ENCODE measurements around the gene WT1. TPM values are rescaled to one million over a fixed set of nuclear protein-coding genes. Genes with fewer than 3 reads are reported as not detected.

The WT1 gene
- total RNA-seq (2014; rRNA removed; shearing (Covaris generic)) (not detected in 2 replicates), polyA plus RNA-seq (2016; fragmentation: Nextera tagmentation; extraction: Ambion mirVana) (not detected in 2 replicates)

- no peaks in the 10 kb centered on the region for H3K36me3 ChIP-seq (ENCODE audit: low read depth)
- no peak within 1 kb of the TSS for H3K27ac ChIP-seq
- H3K4me3 ChIP-seq, result no peak within 1 kb of the TSS
- WGBS, 2 experiments (ENCODE audit: low coverage in 1 of 2, low lambda C conversion rate in 2 of 2, missing lambda C conversion rate in 2 of 2), result 1 to 7% methylated on average over 11 to 20 of the region's 25 CpGs
- no peak within 1 kb of the TSS for H3K9ac ChIP-seq
- DNase-seq, result no peak
- H3K9me2 ChIP-seq (ENCODE audit: insufficient read depth), result no peaks in the 10 kb centered on the region
- no peaks in the 10 kb centered on the region for H3K79me2 ChIP-seq (ENCODE audit: insufficient read depth)
- H3K9me3 ChIP-seq (ENCODE audit: low read depth), result no peaks in the 10 kb centered on the region
- in situ Hi-C loops (cut with MboI), result no loop called here
- no peaks in the 10 kb centered on the region for H3F3A ChIP-seq (ENCODE audit: insufficient read depth)
- no peak within 1 kb of the TSS for H2AFZ ChIP-seq
- peak within 1 kb of the TSS; percentile 9 for H3K4me2 ChIP-seq (ENCODE audit: unreplicated experiment)
- no peaks in the 10 kb centered on the region for H4K20me1 ChIP-seq (ENCODE audit: insufficient read depth)
- TF ChIP-seq EZH2phosphoT487 (IDR thresholded peaks at IDR 0.05; ENCODE audit: insufficient read depth, low read depth) (0 out of 2 replicates have a peak, but pooled peaks have one; percentile 30), EZH2 (IDR thresholded peaks at IDR 0.05; ENCODE audit: insufficient read depth, poor library complexity, severe bottlenecking) (no peak)
- H3K27me3 ChIP-seq (replicated peaks; ENCODE audit: insufficient read depth), result peaks cover 98% of the 10 kb centered on the region
- H3K4me1 ChIP-seq (ENCODE audit: insufficient read depth), result no peaks in the 10 kb centered on the region
Measured at GRCh38 chr11:32435511-32435941, at the start of gene WT1. Gene WT1 (minus strand): TSS chr11:32435539.

- H2AFZ ChIP-seq, result no peak overlapping the region
- H3K79me2 ChIP-seq (ENCODE audit: insufficient read depth), result no peaks in the 10 kb centered on the region
- H3K9me2 ChIP-seq (ENCODE audit: insufficient read depth), result no peaks in the 10 kb centered on the region
- H4K20me1 ChIP-seq (ENCODE audit: insufficient read depth), result no peaks in the 10 kb centered on the region
- H3K4me2 ChIP-seq (ENCODE audit: unreplicated experiment), result no peak overlapping the region
- no peak for TF ChIP-seq EZH2 (IDR thresholded peaks at IDR 0.05; ENCODE audit: insufficient read depth, poor library complexity, severe bottlenecking)
- TF ChIP-seq EZH2phosphoT487 (IDR thresholded peaks at IDR 0.05; ENCODE audit: insufficient read depth, low read depth), result no peak
- H3F3A ChIP-seq (ENCODE audit: insufficient read depth), result no peaks in the 10 kb centered on the region
- H3K9ac ChIP-seq, result no peak overlapping the region
- H3K4me1 ChIP-seq (ENCODE audit: insufficient read depth), result no peaks in the 10 kb centered on the region
- H3K9me3 ChIP-seq (ENCODE audit: low read depth), result no peaks in the 10 kb centered on the region
- H3K36me3 ChIP-seq (ENCODE audit: low read depth), result no peaks in the 10 kb centered on the region
- 4 to 10% methylated on average over 4 of the region's 4 CpGs for WGBS, 2 experiments (ENCODE audit: low coverage in 1 of 2, low lambda C conversion rate in 2 of 2, missing lambda C conversion rate in 2 of 2)
- DNase-seq, result no peak
- H3K27ac ChIP-seq, result no peak overlapping the region
- no peak overlapping the region for H3K4me3 ChIP-seq
- in situ Hi-C loops (cut with MboI), result no loop called here
- peaks cover 5% of the 10 kb centered on the region; the same call in 1 of the 2 replicates for H3K27me3 ChIP-seq (replicated peaks; ENCODE audit: insufficient read depth)
Measured at GRCh38 chr11:32479291-32479690, 44.0 kb upstream of the WT1 start.

GRCh38 chr11:32478277-32478731 lies 43.0 kb upstream of the WT1 start:
- H3K4me2 ChIP-seq (ENCODE audit: unreplicated experiment), result no peak overlapping the region
- 4 to 10% methylated on average over 7 of the region's 7 CpGs for WGBS, 2 experiments (ENCODE audit: low coverage in 1 of 2, low lambda C conversion rate in 2 of 2, missing lambda C conversion rate in 2 of 2)
- H2AFZ ChIP-seq, result no peak overlapping the region
- no peaks in the 10 kb centered on the region for H3K4me1 ChIP-seq (ENCODE audit: insufficient read depth)
- no peaks in the 10 kb centered on the region for H3K36me3 ChIP-seq (ENCODE audit: low read depth)
- H3K27me3 ChIP-seq (replicated peaks; ENCODE audit: insufficient read depth), result peaks cover 5% of the 10 kb centered on the region; the same call in 1 of the 2 replicates
- H3K27ac ChIP-seq, result no peak overlapping the region
- no peaks in the 10 kb centered on the region for H3K9me2 ChIP-seq (ENCODE audit: insufficient read depth)
- DNase-seq, result no peak
- no peak overlapping the region for H3K4me3 ChIP-seq
- H3K9me3 ChIP-seq (ENCODE audit: low read depth), result no peaks in the 10 kb centered on the region
- no peak for TF ChIP-seq EZH2phosphoT487 (IDR thresholded peaks at IDR 0.05; ENCODE audit: insufficient read depth, low read depth)
- no peak for TF ChIP-seq EZH2 (IDR thresholded peaks at IDR 0.05; ENCODE audit: insufficient read depth, poor library complexity, severe bottlenecking)
- H4K20me1 ChIP-seq (ENCODE audit: insufficient read depth), result no peaks in the 10 kb centered on the region
- in situ Hi-C loops (cut with MboI), result no loop called here
- H3F3A ChIP-seq (ENCODE audit: insufficient read depth), result no peaks in the 10 kb centered on the region
- H3K79me2 ChIP-seq (ENCODE audit: insufficient read depth), result no peaks in the 10 kb centered on the region
- no peak overlapping the region for H3K9ac ChIP-seq

GRCh38 chr11:32473282-32473909 lies 38.1 kb upstream of the WT1 start:
- Histone ChIP-seq H3K4me3 (no peak overlapping the region), H3K9me2 (ENCODE audit: insufficient read depth) (no peaks in the 10 kb centered on the region), H3K4me2 (ENCODE audit: unreplicated experiment) (no peak overlapping the region), H4K20me1 (ENCODE audit: insufficient read depth) (no peaks in the 10 kb centered on the region), H3K4me1 (ENCODE audit: insufficient read depth) (no peaks in the 10 kb centered on the region), H3K9me3 (ENCODE audit: low read depth) (no peaks in the 10 kb centered on the region), H2AFZ (no peak overlapping the region), H3K36me3 (ENCODE audit: low read depth) (no peaks in the 10 kb centered on the region), H3K27ac (no peak overlapping the region), H3K79me2 (ENCODE audit: insufficient read depth) (no peaks in the 10 kb centered on the region), H3K27me3 (replicated peaks; ENCODE audit: insufficient read depth) (no peaks in the 10 kb centered on the region; the same call in 1 of the 2 replicates), H3K9ac (no peak overlapping the region), H3F3A (ENCODE audit: insufficient read depth) (no peaks in the 10 kb centered on the region)
- in situ Hi-C loops (cut with MboI), result no loop called here
- DNase-seq, result no peak
- no peak for TF ChIP-seq EZH2 (IDR thresholded peaks at IDR 0.05; ENCODE audit: insufficient read depth, poor library complexity, severe bottlenecking)
- TF ChIP-seq EZH2phosphoT487 (IDR thresholded peaks at IDR 0.05; ENCODE audit: insufficient read depth, low read depth), result no peak
- 37 to 44% methylated on average over 5 of the region's 5 CpGs for WGBS, 2 experiments (ENCODE audit: low coverage in 1 of 2, low lambda C conversion rate in 2 of 2, missing lambda C conversion rate in 2 of 2)
